Measurements from ENCODE around the gene RPS23. TPM values are rescaled to one million over a fixed set of nuclear protein-coding genes. Genes with fewer than 3 reads are reported as not detected.
A peak's percentile ranks its signal among the peaks of the same experiment; 100 is the strongest.

RPS23 gene
- total and polyA plus RNA-seq, 7 donors: 1,784 to 5,306 (median 3,123) TPM

DNA sequence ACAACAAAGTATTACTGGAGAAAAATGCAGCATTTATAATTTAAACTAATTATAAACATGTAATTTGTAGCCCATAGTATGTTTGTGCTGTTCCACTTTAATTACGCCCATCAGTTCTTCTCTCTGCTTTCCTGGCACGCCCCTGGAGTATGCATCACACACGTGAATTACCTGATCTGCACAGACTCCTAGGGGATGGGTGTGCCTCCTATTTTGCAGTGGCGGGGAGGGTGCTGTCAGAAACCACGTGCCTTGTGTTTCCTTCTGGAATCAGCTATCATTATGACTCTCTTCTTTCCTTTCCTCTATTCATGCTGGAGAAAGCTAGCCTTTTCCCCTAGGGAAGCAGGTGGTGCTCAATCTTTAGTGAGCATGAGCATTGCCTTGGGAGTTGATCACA lies 43.3 kb downstream of the RPS23 start:
- Histone ChIP-seq H3K27ac (no peak overlapping the region), H3K27me3 (no peaks in the 10 kb centered on the region), H3K4me1 (no peaks in the 10 kb centered on the region), H3K9me3 (no peaks in the 10 kb centered on the region), H3K36me3 (no peaks in the 10 kb centered on the region), H3K4me3 (no peak overlapping the region)
- WGBS, 2 donors: 19 to 66% methylated on average over 5 of the region's 5 CpGs
- DNase-seq: no peak
- no peak for TF ChIP-seq POLR2A (IDR thresholded peaks at IDR 0.05)
- intact Hi-C loops (cut with DNase I): no loop called here

DNA sequence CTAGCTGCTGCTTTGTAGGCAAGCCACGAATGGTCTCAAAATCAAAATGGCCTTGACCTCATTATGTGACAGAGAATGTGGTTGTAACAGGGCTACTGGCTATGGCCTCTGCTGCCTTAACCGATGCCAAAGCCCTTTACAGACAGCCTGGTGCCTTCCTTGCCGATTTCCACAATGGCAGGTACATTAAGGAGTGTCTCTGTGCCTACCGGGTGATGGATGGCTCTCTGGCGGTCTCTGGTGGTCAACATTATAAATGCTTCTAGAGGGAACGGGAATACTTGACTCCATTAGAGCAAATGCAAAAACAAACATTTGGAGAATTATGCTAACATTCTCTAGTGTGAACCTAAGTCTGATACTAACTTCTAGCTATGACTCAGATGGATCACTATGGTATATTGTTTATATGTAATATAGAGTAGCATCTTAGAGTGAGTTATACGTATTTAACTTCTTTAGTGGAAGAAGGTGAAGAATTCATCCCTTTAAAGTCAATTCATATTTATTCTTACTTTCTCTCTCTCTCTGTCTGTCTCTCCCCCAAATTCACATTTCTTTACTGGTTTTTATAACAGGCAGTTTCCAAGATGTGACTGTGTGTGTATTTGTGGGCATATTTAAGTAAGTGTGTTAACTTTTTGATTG lies 52.5 kb downstream of the RPS23 start:
- peaks cover 0 to 3% (median 0%) of the 10 kb centered on the region in 4 donors for H3K4me1 ChIP-seq

More for the DNA sequence above, 52.5 kb downstream of the RPS23 start:
- peak; percentile 69 for DNase-seq
- TF ChIP-seq, protein P1, sequence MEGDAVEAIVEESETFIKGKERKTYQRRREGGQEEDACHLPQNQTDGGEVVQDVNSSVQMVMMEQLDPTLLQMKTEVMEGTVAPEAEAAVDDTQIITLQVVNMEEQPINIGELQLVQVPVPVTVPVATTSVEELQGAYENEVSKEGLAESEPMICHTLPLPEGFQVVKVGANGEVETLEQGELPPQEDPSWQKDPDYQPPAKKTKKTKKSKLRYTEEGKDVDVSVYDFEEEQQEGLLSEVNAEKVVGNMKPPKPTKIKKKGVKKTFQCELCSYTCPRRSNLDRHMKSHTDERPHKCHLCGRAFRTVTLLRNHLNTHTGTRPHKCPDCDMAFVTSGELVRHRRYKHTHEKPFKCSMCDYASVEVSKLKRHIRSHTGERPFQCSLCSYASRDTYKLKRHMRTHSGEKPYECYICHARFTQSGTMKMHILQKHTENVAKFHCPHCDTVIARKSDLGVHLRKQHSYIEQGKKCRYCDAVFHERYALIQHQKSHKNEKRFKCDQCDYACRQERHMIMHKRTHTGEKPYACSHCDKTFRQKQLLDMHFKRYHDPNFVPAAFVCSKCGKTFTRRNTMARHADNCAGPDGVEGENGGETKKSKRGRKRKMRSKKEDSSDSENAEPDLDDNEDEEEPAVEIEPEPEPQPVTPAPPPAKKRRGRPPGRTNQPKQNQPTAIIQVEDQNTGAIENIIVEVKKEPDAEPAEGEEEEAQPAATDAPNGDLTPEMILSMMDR (IDR thresholded peaks at IDR 0.05): peak; percentile 68 to 83 (median 74)
- TF ChIP-seq POLR2AphosphoS5 (IDR thresholded peaks at IDR 0.05) (no peak), EP300 (IDR thresholded peaks at IDR 0.05) (no peak), POLR2A (IDR thresholded peaks at IDR 0.05) (no peak)
- no peaks in the 10 kb centered on the region for H3K27me3 ChIP-seq
- H3K36me3 ChIP-seq: no peaks in the 10 kb centered on the region
- intact Hi-C loops (cut with DNase I): loop anchor here (1.0 to 10.0 kb wide), 2 partner anchors 800 to 921 kb away; partner anchors contain the start of gene ZCCHC9
- WGBS, 2 donors: 25 to 31% methylated on average over 7 of the region's 7 CpGs
- H3K27ac ChIP-seq: no peak overlapping the region
- no peaks in the 10 kb centered on the region for H3K9me3 ChIP-seq
- H3K4me3 ChIP-seq: no peak overlapping the region

Small RNA genes within 50 kb of the gene (small RNA-seq; reads per million reads assigned to genes)
- gene AC010598.1: 0 reads per million in 3 donors

Data from sigmoid colon (tissue), 7 donors.